ENCODE data around the gene RABGAP1. TPM values are rescaled to one million over a fixed set of nuclear protein-coding genes. Genes with fewer than 3 reads are reported as not detected.

RABGAP1 gene
- total RNA-seq, 1 donor from 2014 or later = 55.8 TPM

GRCh38 chr9:122961139-122961538 lies 20.3 kb downstream of the RABGAP1 start:
- Histone ChIP-seq H3K9me3 (ENCODE audit: control insufficient read depth in 3 of 3, low read length in 3 of 3) (no peaks in the 10 kb centered on the region), H3K36me3 (ENCODE audit: control insufficient read depth in 3 of 3, insufficient read depth in 3 of 3, low read length in 3 of 3) (peaks cover 5 to 18% (median 6%) of the 10 kb centered on the region in 3 donors), H3K27me3 (ENCODE audit: control insufficient read depth in 3 of 3, insufficient read depth in 3 of 3, low read length in 3 of 3) (no peaks in the 10 kb centered on the region), H3K4me3 (ENCODE audit: low read length in 3 of 3) (no peak overlapping the region), H3K9ac (ENCODE audit: low read depth in 1 of 3, low read length in 3 of 3) (no peak overlapping the region), H3K27ac (ENCODE audit: low read depth, low read length) (no peak overlapping the region), H3K4me1 (ENCODE audit: control insufficient read depth in 3 of 3, insufficient read depth in 3 of 3, low read length in 3 of 3) (no peaks in the 10 kb centered on the region)

DNA sequence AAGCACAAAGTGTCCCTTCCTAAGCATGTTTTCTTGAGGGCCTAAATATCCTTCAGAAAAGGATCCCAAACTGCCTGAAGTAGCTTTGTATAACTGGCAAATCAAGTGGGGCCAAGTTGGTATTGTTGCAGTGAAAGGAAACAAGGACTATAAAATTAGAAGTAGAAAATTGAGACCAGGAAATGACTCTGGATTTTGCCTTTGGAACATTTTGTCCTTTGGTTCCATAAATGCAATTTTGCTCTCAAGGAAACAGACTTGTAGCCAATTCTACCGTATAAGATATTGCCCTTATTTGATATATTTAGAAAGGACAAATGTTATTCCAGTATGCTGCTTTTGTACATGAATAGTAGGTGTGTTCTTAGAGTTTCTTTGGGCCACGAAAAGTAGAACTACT lies 34.4 kb downstream of the RABGAP1 start:
- peak overlapping the region; percentile 16 for H3K27ac ChIP-seq (ENCODE audit: low read depth, low read length)
- H3K9me3 ChIP-seq (ENCODE audit: control insufficient read depth in 3 of 3, low read length in 3 of 3) = no peaks in the 10 kb centered on the region
- H3K9ac ChIP-seq (ENCODE audit: low read depth in 1 of 3, low read length in 3 of 3) = no peak overlapping the region
- H3K4me3 ChIP-seq (ENCODE audit: low read length in 3 of 3) = no peak overlapping the region
- H3K4me1 ChIP-seq (ENCODE audit: control insufficient read depth in 3 of 3, insufficient read depth in 3 of 3, low read length in 3 of 3) = peaks cover 0 to 9% (median 3%) of the 10 kb centered on the region in 3 donors
- H3K36me3 ChIP-seq (ENCODE audit: control insufficient read depth in 3 of 3, insufficient read depth in 3 of 3, low read length in 3 of 3) = peaks cover 0 to 8% (median 0%) of the 10 kb centered on the region in 3 donors
- H3K27me3 ChIP-seq (ENCODE audit: control insufficient read depth in 3 of 3, insufficient read depth in 3 of 3, low read length in 3 of 3) = no peaks in the 10 kb centered on the region

GRCh38 chr9:122978601-122979000 lies 37.8 kb downstream of the RABGAP1 start:
- Histone ChIP-seq H3K9ac (ENCODE audit: low read depth in 1 of 3, low read length in 3 of 3) (no peak overlapping the region), H3K36me3 (ENCODE audit: control insufficient read depth in 3 of 3, insufficient read depth in 3 of 3, low read length in 3 of 3) (no peaks in the 10 kb centered on the region), H3K9me3 (ENCODE audit: control insufficient read depth in 3 of 3, low read length in 3 of 3) (no peaks in the 10 kb centered on the region), H3K27me3 (ENCODE audit: control insufficient read depth in 3 of 3, insufficient read depth in 3 of 3, low read length in 3 of 3) (no peaks in the 10 kb centered on the region), H3K4me1 (ENCODE audit: control insufficient read depth in 3 of 3, insufficient read depth in 3 of 3, low read length in 3 of 3) (peaks cover 0 to 9% (median 3%) of the 10 kb centered on the region in 3 donors), H3K27ac (ENCODE audit: low read depth, low read length) (no peak overlapping the region), H3K4me3 (ENCODE audit: low read length in 3 of 3) (no peak overlapping the region)

DNA sequence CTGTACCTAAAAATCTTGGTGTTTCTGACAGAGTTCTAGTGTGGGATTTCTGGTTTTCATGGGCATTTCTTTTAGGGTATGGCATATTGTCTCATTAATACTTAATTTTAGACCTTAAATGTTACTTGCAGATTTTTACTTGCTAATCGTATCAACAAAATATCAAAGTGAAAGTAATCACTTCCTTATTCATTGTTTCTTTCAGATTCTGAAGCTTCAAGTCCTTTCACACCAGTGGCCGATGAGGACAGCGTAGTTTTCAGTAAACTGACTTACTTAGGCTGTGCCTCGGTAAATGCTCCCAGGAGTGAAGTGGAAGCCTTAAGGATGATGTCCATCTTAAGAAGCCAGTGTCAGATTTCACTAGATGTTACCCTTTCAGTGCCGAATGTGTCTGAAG lies 45.2 kb downstream of the RABGAP1 start:
- Histone ChIP-seq H3K4me3 (ENCODE audit: low read length in 3 of 3) (no peak overlapping the region), H3K4me1 (ENCODE audit: control insufficient read depth in 3 of 3, insufficient read depth in 3 of 3, low read length in 3 of 3) (no peaks in the 10 kb centered on the region), H3K27me3 (ENCODE audit: control insufficient read depth in 3 of 3, insufficient read depth in 3 of 3, low read length in 3 of 3) (no peaks in the 10 kb centered on the region), H3K27ac (ENCODE audit: low read depth, low read length) (no peak overlapping the region), H3K9ac (ENCODE audit: low read depth in 1 of 3, low read length in 3 of 3) (no peak overlapping the region), H3K36me3 (ENCODE audit: control insufficient read depth in 3 of 3, insufficient read depth in 3 of 3, low read length in 3 of 3) (peaks cover 7 to 26% (median 18%) of the 10 kb centered on the region in 3 donors), H3K9me3 (ENCODE audit: control insufficient read depth in 3 of 3, low read length in 3 of 3) (no peaks in the 10 kb centered on the region)

DNA sequence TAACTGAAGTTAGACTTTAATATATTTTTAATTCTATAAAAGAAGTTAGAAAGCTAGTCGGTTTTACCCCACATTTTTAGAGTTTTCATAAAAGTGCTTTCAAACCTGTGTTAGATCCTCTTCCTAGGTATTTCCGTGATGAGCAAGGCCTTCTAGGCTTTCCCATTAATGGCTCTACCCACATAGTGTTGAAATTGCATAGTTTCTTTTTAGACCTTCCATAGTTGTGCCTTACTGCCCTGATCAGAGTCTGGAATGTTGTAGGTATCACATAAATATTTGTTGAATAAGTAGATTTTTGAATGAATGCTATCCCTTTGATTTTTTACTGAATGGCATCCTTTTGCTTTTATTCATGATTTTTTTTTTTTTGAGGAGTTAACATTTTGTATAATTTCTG lies 47.3 kb downstream of the RABGAP1 start:
- H3K36me3 ChIP-seq (ENCODE audit: control insufficient read depth in 3 of 3, insufficient read depth in 3 of 3, low read length in 3 of 3) = peaks cover 7 to 32% (median 18%) of the 10 kb centered on the region in 3 donors

DNA sequence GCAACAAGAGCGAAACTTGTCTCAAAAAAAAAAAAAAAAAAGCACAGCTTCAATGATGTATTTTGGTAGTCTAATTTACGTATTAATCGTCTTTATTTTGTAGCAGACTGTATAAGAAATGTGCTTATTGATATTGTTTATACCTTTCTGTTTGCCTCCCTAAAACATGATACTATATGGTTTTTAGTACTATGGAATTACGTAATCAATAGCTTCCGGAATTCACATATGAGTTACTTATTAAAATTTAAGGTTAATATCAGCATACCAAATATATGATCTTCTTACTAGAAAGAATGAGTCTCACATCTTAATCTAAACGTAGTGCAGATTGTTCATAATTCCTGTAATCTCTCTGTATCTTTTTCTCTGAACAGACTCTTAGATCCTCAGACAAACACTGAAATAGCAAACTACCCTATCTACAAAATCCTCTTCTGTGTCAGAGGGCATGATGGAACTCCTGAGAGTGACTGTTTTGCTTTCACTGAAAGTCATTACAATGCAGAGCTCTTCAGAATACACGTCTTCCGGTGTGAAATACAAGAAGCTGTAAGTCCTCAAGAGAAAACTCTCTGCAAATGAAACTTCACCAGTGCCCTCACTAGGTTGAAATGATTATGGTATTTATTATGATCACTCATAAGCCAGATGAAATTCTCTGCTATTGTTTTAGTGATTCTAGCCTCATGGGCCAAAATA lies 48.3 kb downstream of the RABGAP1 start:
- no peak overlapping the region for H3K4me3 ChIP-seq (ENCODE audit: low read length in 3 of 3)
- no peaks in the 10 kb centered on the region for H3K9me3 ChIP-seq (ENCODE audit: control insufficient read depth in 3 of 3, low read length in 3 of 3)
- H3K27ac ChIP-seq (ENCODE audit: low read depth, low read length) = no peak overlapping the region
- no peak overlapping the region for H3K9ac ChIP-seq (ENCODE audit: low read depth in 1 of 3, low read length in 3 of 3)
- peaks cover 7 to 32% (median 18%) of the 10 kb centered on the region in 3 donors for H3K36me3 ChIP-seq (ENCODE audit: control insufficient read depth in 3 of 3, insufficient read depth in 3 of 3, low read length in 3 of 3)
- no peaks in the 10 kb centered on the region for H3K4me1 ChIP-seq (ENCODE audit: control insufficient read depth in 3 of 3, insufficient read depth in 3 of 3, low read length in 3 of 3)
- H3K27me3 ChIP-seq (ENCODE audit: control insufficient read depth in 3 of 3, insufficient read depth in 3 of 3, low read length in 3 of 3) = no peaks in the 10 kb centered on the region

More for the DNA sequence above, 47.3 kb downstream of the RABGAP1 start:
- no peak overlapping the region for H3K9ac ChIP-seq (ENCODE audit: low read depth in 1 of 3, low read length in 3 of 3)
- H3K27me3 ChIP-seq (ENCODE audit: control insufficient read depth in 3 of 3, insufficient read depth in 3 of 3, low read length in 3 of 3) = no peaks in the 10 kb centered on the region
- no peaks in the 10 kb centered on the region for H3K4me1 ChIP-seq (ENCODE audit: control insufficient read depth in 3 of 3, insufficient read depth in 3 of 3, low read length in 3 of 3)
- no peak overlapping the region for H3K4me3 ChIP-seq (ENCODE audit: low read length in 3 of 3)
- no peak overlapping the region for H3K27ac ChIP-seq (ENCODE audit: low read depth, low read length)
- H3K9me3 ChIP-seq (ENCODE audit: control insufficient read depth in 3 of 3, low read length in 3 of 3) = no peaks in the 10 kb centered on the region

DNA sequence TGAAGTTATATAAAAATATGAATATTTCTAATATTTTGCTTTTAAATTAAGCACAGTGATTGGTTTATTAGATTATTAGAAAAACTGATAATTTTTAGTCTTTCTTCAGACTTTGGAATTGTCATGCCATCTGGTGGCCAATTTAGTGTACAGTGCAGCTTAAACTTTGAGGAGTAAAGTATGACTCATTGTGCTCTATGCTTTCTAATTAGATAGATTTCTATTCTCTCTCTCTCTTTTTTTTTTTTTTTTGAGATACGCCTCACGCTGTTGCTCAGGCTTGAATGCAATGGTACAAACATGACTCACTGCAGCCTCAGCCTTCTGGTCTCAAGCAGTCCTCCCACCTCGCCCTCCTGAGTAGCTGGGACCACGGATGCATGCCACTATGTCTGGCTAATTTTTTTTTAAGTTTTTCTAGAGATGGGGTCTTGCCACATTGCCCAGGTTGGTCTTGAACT lies 50.6 kb downstream of the RABGAP1 start:
- Histone ChIP-seq H3K4me1 (ENCODE audit: control insufficient read depth in 3 of 3, insufficient read depth in 3 of 3, low read length in 3 of 3) (no peaks in the 10 kb centered on the region), H3K9ac (ENCODE audit: low read depth in 1 of 3, low read length in 3 of 3) (no peak overlapping the region), H3K4me3 (ENCODE audit: low read length in 3 of 3) (no peak overlapping the region), H3K27me3 (ENCODE audit: control insufficient read depth in 3 of 3, insufficient read depth in 3 of 3, low read length in 3 of 3) (no peaks in the 10 kb centered on the region), H3K27ac (ENCODE audit: low read depth, low read length) (no peak overlapping the region), H3K36me3 (ENCODE audit: control insufficient read depth in 3 of 3, insufficient read depth in 3 of 3, low read length in 3 of 3) (peaks cover 7 to 21% (median 10%) of the 10 kb centered on the region in 3 donors), H3K9me3 (ENCODE audit: control insufficient read depth in 3 of 3, low read length in 3 of 3) (no peaks in the 10 kb centered on the region)

DNA sequence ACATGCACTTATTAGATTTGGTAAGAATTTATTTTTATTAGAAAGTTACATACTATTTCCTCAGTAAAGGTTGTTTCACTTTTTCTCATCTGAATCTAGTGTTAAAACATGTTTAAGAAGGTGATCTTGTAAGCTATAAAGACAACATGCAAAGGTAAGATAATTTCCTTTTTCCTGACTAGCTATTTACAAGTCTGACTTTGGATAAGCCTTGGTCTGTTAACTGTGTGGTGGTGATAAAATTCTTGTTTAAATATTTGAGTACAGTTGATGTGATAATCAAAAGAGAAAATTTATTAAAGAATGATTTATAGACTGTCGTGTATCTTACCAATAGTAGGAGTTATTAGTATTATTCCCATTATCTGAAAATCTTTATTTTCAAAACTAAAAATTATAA lies 55.8 kb downstream of the RABGAP1 start:
- Histone ChIP-seq H3K9ac (ENCODE audit: low read depth in 1 of 3, low read length in 3 of 3) (no peak overlapping the region), H3K27me3 (ENCODE audit: control insufficient read depth in 3 of 3, insufficient read depth in 3 of 3, low read length in 3 of 3) (no peaks in the 10 kb centered on the region), H3K9me3 (ENCODE audit: control insufficient read depth in 3 of 3, low read length in 3 of 3) (no peaks in the 10 kb centered on the region), H3K4me3 (ENCODE audit: low read length in 3 of 3) (no peak overlapping the region), H3K4me1 (ENCODE audit: control insufficient read depth in 3 of 3, insufficient read depth in 3 of 3, low read length in 3 of 3) (no peaks in the 10 kb centered on the region), H3K36me3 (ENCODE audit: control insufficient read depth in 3 of 3, insufficient read depth in 3 of 3, low read length in 3 of 3) (peaks cover 3 to 14% (median 5%) of the 10 kb centered on the region in 3 donors), H3K27ac (ENCODE audit: low read depth, low read length) (no peak overlapping the region)

DNA sequence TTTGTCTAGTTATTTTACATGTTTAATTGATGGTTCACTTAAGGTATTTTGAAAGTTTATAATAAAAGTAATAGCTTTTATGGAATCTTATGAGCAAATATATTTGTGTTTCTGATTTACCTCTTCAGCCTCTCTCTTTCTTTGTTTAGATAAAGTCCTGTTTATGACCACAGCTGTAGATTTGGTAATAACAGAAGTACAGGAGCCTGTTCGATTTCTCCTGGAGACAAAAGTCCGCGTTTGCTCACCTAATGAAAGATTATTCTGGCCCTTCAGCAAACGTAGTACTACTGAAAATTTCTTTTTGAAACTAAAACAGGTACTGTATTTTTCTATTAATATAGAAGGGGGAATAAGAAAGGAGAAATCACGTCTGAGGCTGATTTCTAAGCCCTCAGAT lies 57.6 kb downstream of the RABGAP1 start:
- Histone ChIP-seq H3K27me3 (ENCODE audit: control insufficient read depth in 3 of 3, insufficient read depth in 3 of 3, low read length in 3 of 3) (no peaks in the 10 kb centered on the region), H3K4me1 (ENCODE audit: control insufficient read depth in 3 of 3, insufficient read depth in 3 of 3, low read length in 3 of 3) (no peaks in the 10 kb centered on the region), H3K36me3 (ENCODE audit: control insufficient read depth in 3 of 3, insufficient read depth in 3 of 3, low read length in 3 of 3) (peaks cover 3 to 10% (median 5%) of the 10 kb centered on the region in 3 donors), H3K9ac (ENCODE audit: low read depth in 1 of 3, low read length in 3 of 3) (no peak overlapping the region), H3K27ac (ENCODE audit: low read depth, low read length) (no peak overlapping the region), H3K4me3 (ENCODE audit: low read length in 3 of 3) (no peak overlapping the region), H3K9me3 (ENCODE audit: control insufficient read depth in 3 of 3, low read length in 3 of 3) (no peaks in the 10 kb centered on the region)

- no peaks in the 10 kb centered on the region for H3K27me3 ChIP-seq (ENCODE audit: control insufficient read depth in 3 of 3, insufficient read depth in 3 of 3, low read length in 3 of 3)
- no peaks in the 10 kb centered on the region for H3K9me3 ChIP-seq (ENCODE audit: control insufficient read depth in 3 of 3, low read length in 3 of 3)
- H3K27ac ChIP-seq (ENCODE audit: low read depth, low read length) = no peak overlapping the region
- H3K9ac ChIP-seq (ENCODE audit: low read depth in 1 of 3, low read length in 3 of 3) = no peak overlapping the region
- H3K4me3 ChIP-seq (ENCODE audit: low read length in 3 of 3) = no peak overlapping the region
- no peaks in the 10 kb centered on the region for H3K4me1 ChIP-seq (ENCODE audit: control insufficient read depth in 3 of 3, insufficient read depth in 3 of 3, low read length in 3 of 3)
- H3K36me3 ChIP-seq (ENCODE audit: control insufficient read depth in 3 of 3, insufficient read depth in 3 of 3, low read length in 3 of 3) = peaks cover 3 to 10% (median 5%) of the 10 kb centered on the region in 3 donors
Observed at GRCh38 chr9:123000371-123001068, 59.7 kb downstream of the RABGAP1 start.
